ENCODE results near the gene SLITRK3. TPM values are rescaled to one million over a fixed set of nuclear protein-coding genes. Genes with fewer than 3 reads are reported as not detected.
"Not testable (repeated sequence)": the region's sequence is repeated elsewhere in the genome, so short reads cannot be mapped to it uniquely, and the experiment has no call there.

The SLITRK3 gene
- polyA plus RNA-seq, 1 donor = 0.33 TPM

DNA sequence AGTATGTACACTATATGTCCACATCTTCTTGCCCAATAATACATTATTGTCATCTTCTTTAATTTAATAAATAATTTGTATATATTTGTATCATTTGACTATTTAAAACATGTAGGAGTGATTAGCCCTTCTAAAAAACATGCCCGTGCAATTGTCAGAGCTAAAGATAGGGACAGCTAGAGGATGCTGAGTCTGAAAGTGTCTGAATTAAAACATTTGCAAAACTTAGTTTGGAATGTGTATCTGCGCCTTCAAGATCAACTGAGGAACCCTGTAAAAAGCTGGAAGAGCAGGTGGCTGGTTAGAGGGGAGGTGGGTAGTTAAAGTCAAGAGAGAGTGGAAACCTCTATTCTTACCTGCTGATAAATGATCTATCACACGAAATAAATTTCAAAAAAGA lies 4.7 kb downstream of the SLITRK3 start:
- no peak for DNase-seq (ENCODE audit: low read depth)

DNA sequence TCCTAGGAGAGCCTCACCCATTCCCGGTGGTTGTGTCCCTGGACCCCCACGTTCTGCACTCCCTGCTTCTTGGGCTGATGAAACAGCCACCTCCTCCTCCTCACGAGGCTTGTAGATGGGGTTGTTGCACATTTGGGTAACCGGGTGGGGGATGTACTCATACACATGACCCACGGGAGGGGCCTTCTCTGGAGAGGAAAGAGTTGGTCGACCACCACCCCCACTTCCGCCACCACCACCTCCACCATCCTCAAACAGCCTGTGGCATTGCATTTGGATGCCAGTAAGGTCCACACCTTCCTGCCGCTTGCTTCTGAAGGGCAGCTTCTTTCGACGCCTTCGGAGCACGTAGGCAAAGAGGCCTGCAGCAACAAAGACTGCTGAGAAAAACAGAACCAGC lies 7.7 kb downstream of the SLITRK3 start:
- no peak for DNase-seq (ENCODE audit: low read depth)

DNA sequence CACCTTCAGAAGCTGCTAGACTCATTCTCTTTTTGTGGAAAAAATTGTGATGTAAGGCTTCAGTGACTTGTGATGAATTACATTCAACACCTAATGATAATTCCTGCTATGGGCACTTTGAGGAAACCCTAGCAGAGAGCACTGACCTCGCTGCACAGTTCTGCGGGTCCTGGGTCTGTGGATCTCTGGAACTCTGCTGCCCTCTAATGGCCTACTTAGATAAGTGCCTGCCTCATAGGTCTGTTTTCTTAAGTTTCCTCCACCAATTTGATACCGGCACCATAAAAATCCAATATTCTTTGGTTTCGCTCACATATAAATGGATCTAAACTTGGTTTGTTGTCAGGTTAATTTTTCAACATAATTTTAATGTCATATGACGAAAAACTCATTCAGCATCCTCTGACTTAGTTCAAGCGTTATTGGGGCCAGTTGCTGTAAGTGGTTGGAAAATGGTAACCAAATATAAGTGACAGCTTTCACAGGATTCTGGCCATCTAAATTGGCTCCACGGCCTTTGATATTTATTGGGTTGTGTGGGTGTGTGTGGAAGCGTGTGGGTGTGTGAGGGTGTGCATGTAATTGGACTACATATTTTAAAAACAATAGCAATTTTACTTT lies 10.4 kb downstream of the SLITRK3 start:
- no peak for DNase-seq (ENCODE audit: low read depth)

DNA sequence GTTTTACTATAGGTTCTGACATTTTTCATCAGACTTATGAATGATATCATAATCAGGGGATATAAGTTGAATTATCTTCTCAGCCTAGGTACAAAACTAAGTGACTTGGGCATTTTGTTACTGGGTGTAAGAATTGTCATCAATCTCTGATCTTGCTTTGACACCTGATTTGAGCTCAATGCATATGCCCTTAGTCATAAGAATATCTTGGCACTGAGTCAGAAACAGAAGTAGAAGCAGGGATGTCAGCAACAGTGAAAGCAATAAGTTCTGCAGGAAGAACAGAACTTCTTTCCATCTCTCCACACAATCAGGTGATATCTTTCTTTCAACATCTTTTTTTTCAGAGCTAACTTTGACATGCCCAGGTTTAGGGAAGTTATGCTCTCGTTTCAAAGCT lies 14.6 kb downstream of the SLITRK3 start:
- no peak for DNase-seq (ENCODE audit: low read depth)

DNA sequence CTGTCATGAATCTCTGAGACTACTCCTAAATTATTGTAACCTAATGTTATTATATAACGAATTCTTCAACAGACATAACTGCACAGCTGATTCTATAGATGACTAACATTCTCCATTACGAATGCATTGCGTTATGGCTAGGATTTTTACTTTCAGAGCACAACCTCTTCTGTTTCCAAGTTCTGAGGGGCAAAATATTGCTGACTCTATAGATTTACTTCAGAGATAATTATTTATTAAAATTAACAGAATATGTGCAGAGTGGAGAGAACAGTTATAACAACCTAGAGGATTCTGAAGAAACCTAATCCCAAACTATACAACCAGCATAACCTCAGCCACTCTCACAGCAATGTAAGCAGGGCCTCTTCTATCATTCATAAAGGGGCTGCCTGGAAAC lies 25.9 kb downstream of the SLITRK3 start:
- DNase-seq (ENCODE audit: low read depth) = no peak

DNA sequence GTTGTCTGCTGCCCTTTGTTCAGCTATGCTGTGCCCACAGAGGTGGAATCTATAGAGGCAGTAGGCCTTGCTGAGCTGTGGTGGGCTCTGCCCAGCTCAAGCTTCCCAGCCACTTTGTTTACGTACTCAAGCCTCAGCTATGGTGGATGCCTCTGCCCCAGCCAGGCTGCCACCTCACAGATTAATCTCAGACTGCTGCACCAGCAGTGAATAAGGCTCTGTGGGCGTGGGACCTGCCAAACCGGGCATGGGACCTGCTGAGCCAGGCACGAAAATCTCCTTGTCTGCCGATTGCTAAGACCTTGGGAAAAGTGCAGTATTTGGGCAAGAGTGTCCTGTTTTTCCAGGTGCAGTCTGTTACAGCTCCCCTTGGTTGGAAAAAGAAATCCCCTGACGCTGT lies 26.8 kb downstream of the SLITRK3 start:
- DNase-seq (ENCODE audit: low read depth) = no peak

DNA sequence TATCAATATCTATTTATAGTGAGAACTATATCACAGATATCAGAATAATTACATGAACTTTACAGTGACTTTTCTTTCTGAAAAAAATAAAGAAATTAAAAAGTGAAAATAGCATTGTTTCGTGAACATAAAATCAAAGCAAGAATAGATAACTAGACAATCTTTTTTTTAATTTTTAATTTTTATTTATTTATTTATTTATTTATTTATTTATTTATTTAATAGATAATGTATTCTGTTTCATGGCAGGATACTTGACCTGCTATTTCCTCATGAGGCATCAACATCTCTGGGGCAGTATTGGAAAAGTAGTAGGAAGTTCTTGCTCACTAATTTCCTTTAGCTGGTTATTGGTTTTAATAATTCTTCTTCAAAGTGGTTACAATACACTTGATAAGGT lies 33.3 kb downstream of the SLITRK3 start:
- no peak for DNase-seq (ENCODE audit: low read depth)

DNA sequence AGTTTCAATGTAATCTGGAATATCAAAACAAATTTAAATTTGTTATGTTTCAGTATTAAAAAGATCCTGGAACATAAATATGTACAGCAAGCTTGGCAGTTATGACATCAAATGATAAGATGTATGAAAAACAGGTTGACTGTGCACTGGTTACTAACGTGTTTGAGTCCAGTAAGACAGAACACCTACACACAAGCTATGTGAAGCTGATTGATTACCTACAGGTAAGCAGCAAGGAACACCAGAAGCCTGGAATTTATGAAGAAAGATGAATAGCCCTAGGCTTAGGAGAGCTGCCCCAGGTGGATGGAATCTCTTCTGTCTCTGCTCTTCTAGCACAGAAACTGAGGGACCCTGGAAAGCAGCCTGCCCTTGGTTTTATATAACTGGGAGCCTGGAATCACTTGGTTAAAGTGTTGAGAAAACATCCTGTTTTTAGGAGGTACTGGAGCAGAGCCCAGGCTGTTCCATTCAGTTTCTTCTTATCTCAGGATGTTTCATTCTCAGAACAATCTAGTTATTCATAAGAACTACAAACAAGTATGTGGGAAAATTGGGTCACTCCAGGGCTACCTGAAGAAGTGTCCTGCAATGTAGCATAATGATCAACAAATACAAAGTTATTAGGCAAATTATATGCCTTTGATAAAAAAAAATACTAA lies 36.3 kb downstream of the SLITRK3 start:
- no peak for DNase-seq (ENCODE audit: low read depth)

DNA sequence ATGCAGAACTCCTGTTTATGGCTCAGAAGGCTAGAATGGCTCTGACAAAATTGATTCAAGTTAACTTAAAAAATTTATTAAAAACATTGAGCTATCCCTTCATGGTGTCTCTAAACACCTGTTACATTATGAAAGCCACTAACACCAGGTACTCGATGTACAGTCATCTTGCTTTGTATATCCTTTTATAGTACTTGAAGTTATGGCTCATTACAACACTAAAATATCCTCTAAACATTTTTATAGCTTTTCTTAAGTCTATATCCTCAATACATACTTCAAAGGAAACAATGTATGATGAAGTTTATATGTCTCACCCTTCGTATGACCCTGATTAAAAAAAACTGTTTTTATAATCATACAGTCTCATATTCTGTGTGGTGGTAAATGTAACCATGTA lies 38.2 kb downstream of the SLITRK3 start:
- DNase-seq (ENCODE audit: low read depth) = no peak

DNA sequence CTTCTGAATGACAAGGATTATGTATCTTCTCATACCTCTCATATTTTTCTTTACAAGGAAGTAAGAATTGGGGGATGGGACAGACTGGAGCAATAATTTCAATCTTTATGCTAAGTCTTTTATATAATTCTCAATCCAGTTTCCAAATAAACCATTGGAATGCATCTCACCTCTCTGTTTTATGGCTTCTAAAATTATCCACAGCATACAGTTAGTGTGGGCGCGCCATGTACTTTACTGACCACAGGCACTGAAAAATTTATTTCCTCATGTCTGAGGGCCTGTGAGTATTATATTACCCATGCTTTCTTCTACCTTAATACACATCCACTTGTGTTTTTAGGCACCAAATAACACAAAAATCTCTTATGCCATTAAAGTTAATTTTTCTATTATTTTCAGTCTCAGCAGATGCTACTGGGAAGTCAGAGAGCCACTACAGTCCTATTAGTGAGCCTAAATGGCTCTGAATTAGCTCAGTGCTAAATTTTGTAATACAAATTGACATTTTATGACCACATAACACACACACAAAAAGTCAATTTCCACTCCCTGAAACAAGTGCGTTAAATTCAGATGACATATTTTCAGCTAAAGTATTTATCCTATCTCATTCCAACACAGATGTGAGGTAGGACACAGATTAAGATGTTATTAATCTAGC lies 39.3 kb downstream of the SLITRK3 start:
- DNase-seq (ENCODE audit: low read depth) = no peak

DNA sequence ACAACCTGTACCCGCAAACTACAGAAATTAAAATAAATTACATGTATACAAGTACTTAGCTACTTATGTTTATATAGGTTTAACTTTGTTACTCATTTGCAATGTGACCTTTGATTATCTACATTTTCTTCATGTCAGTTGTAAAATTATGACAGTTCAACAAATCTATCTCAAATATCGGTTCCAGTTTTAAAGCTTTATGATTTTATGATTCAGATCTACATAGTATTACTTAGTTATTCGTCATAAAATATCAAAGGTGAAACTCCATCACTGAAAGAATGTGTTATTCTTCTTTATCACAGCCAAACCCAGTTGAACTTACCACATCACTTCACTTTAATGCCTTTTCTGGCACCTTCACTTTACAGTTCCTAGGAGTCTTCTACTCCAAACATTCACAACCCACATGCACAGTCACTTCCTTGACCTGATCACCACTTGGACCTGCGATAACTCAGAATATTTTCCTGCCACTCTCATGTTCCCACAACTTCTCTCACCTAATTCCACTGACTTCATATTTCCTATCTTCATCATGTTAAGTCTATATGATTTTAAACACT lies 47.2 kb downstream of the SLITRK3 start:
- no peak for DNase-seq (ENCODE audit: low read depth)

DNA sequence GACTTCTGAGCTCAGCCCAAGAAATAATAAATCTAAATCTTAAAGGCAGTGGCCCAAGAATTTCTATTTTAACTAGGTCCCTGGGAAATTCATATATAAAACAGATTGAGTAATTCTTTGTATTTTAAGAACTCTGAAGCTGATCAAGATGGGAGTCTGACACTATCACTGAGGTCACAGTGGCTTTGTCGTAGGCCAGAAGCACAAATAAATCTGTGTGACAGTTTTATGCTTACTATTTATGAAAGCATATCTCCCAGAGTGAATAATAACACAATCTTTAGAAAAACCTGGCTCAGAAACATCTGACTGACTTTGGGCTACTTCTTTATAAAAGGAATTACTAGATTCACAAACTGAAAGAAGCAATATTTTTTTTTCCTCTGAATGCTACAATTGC lies 51.9 kb downstream of the SLITRK3 start:
- DNase-seq (ENCODE audit: low read depth) = no peak

DNA sequence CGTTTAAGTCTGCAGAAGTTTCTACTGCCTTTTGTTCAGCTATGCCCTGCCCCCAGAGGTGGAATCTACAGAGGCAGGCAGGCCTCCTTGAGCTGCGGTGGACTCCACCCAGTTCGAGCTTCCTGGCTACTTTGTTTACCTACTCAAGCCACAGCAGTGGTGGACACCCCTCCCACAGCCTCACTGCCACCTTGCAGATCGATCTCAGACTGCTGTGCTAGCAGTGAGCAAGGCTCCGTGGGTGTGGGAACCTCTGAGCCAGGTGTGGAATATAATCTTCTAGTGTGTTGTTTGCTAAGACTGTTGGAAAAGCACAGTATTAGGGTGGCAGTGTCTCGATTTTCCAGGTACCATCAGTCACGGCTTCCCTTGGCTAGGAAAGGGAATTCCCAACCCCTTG lies 56.3 kb downstream of the SLITRK3 start:
- DNase-seq (ENCODE audit: low read depth) = not testable (repeated sequence)

Other genes starting within 250 kb of the SLITRK3 start
- not detected for gene SI, start 117.9 kb downstream of the SLITRK3 start, polyA plus RNA-seq (ENCODE audit: insufficient read length)